Calu3 (cell line): ENCODE results near the gene KIF26B. TPM values are rescaled to one million over a fixed set of nuclear protein-coding genes. Genes with fewer than 3 reads are reported as not detected.

Experiments used
- BruUV-seq: library from RNA; stranded (reverse); fragments of 400-500 nt; replicated peaks from 2 replicates; lab custom pipeline; 2021; lab: Mats Ljungman, UMichigan
- CTCF ChIA-PET: fragments of 300-600 bp; sonication (Branson Sonifier 250); formaldehyde crosslinking; loops from one replicate; lab custom pipeline; 2022; ENCODE audit warnings: antibody characterized with exemption; lab: Charles Lee
- DNase-seq: peaks from one replicate; pipeline ENCODE4 v3.0.0; 2022
- H3K27ac Mint-ChIP-seq: one replicate; pipeline ENCODE4 v1.8.0; 2022; ENCODE audit warnings: mixed read lengths; ENCODE audit not compliant: unreplicated experiment
- H3K27me3 Mint-ChIP-seq: one replicate; pipeline ENCODE4 v1.8.0; 2022; ENCODE audit warnings: mixed read lengths; ENCODE audit not compliant: unreplicated experiment
- H3K36me3 Mint-ChIP-seq: one replicate; pipeline ENCODE4 v1.8.0; 2022; ENCODE audit warnings: mild to moderate bottlenecking, moderate library complexity, mixed read lengths; ENCODE audit not compliant: insufficient read depth, unreplicated experiment
- H3K4me1 Mint-ChIP-seq: one replicate; pipeline ENCODE4 v1.8.0; 2022; ENCODE audit warnings: mild to moderate bottlenecking, low read depth, mixed read lengths; ENCODE audit not compliant: unreplicated experiment
- H3K4me3 Mint-ChIP-seq: one replicate; pipeline ENCODE4 v1.8.0; 2022; ENCODE audit warnings: mild to moderate bottlenecking, low read depth, moderate library complexity, mixed read lengths; ENCODE audit not compliant: unreplicated experiment
- H3K9me3 Mint-ChIP-seq: one replicate; pipeline ENCODE4 v1.8.0; 2022; ENCODE audit warnings: low read depth, mixed read lengths; ENCODE audit not compliant: unreplicated experiment
- CTCF ChIP-seq: fragments of 200-600 bp; IDR thresholded peaks from one replicate; pipeline ENCODE4 v1.8.0; 2022; ENCODE audit warnings: antibody characterized with exemption; ENCODE audit not compliant: unreplicated experiment
- intact Hi-C: fragments of 100-400 bp; cut with micrococcal nuclease; formaldehyde crosslinking; loops from one replicate; pipeline ENCODE4 v1.10.0; 2022; ENCODE audit not compliant: unreplicated experiment
- total RNA-seq: library from RNA; stranded (reverse); gene quantifications from 2 replicates; pipeline ENCODE4 v1.2.3, GENCODE V29; 2022

KIF26B gene
- total RNA-seq, 1 experiment from 2014 or later: 1.1 TPM

- no peak overlapping the region for H3K4me3 Mint-ChIP-seq
- no peak for TF ChIP-seq CTCF
- peaks cover 2% of the 10 kb centered on the region for H3K9me3 Mint-ChIP-seq
Observed at GRCh38 chr1:245606157-245606725, 451.5 kb downstream of the KIF26B start.

GRCh38 chr1:245608271-245608670 is 453.5 kb downstream of the KIF26B start:
- no peaks in the 10 kb centered on the region for H3K27me3 Mint-ChIP-seq
- CTCF ChIA-PET: no interaction called here
- no peak for DNase-seq
- peaks cover 2% of the 10 kb centered on the region for H3K9me3 Mint-ChIP-seq
- no peaks in the 10 kb centered on the region for H3K4me1 Mint-ChIP-seq
- H3K4me3 Mint-ChIP-seq: no peak overlapping the region
- TF ChIP-seq CTCF: no peak
- no TSS peak for BruUV-seq
- intact Hi-C loops: no loop called here
- H3K36me3 Mint-ChIP-seq: no peaks in the 10 kb centered on the region
- no peak overlapping the region for H3K27ac Mint-ChIP-seq

More at GRCh38 chr1:245606157-245606725, 451.5 kb downstream of the KIF26B start:
- CTCF ChIA-PET: no interaction called here
- no TSS peak for BruUV-seq
- H3K27me3 Mint-ChIP-seq: no peaks in the 10 kb centered on the region
- no peaks in the 10 kb centered on the region for H3K4me1 Mint-ChIP-seq
- H3K36me3 Mint-ChIP-seq: no peaks in the 10 kb centered on the region
- no peak for DNase-seq
- intact Hi-C loops: no loop called here
- no peak overlapping the region for H3K27ac Mint-ChIP-seq

- CTCF ChIA-PET: interaction anchor here (0.6 kb wide), 1 partner anchor 147 kb away, joined by 3 read pairs; no protein-coding TSS in a partner anchor
- Mint-ChIP-seq H3K4me3 (no peak overlapping the region), H3K9me3 (peaks cover 2% of the 10 kb centered on the region), H3K36me3 (no peaks in the 10 kb centered on the region), H3K4me1 (no peaks in the 10 kb centered on the region), H3K27ac (no peak overlapping the region), H3K27me3 (no peaks in the 10 kb centered on the region)
- no peak for TF ChIP-seq CTCF
- no peak for DNase-seq
- intact Hi-C loops: no loop called here
- BruUV-seq: no TSS peak
Observed at GRCh38 chr1:245609354-245610150, 454.8 kb downstream of the KIF26B start.

GRCh38 chr1:245611251-245611650 is 456.5 kb downstream of the KIF26B start:
- H3K4me1 Mint-ChIP-seq: no peaks in the 10 kb centered on the region
- no peak for DNase-seq
- no peaks in the 10 kb centered on the region for H3K36me3 Mint-ChIP-seq
- BruUV-seq: no TSS peak
- intact Hi-C loops: no loop called here
- H3K27me3 Mint-ChIP-seq: no peaks in the 10 kb centered on the region
- TF ChIP-seq CTCF: no peak
- CTCF ChIA-PET: interaction anchor here (0.7 kb wide), 1 partner anchor 55 kb away, joined by 3 read pairs; no protein-coding TSS in a partner anchor
- peaks cover 2% of the 10 kb centered on the region for H3K9me3 Mint-ChIP-seq
- H3K27ac Mint-ChIP-seq: no peak overlapping the region
- H3K4me3 Mint-ChIP-seq: no peak overlapping the region
